PC-9 (cell line): ENCODE results near the gene IGSF21.

Source experiments
- CTCF ChIP-seq: fragments of 200-600 bp; sonication (generic); conservative IDR thresholded peaks from 2 replicates; pipeline ENCODE4 v1.6.1; 2017; ENCODE audit warnings: mixed run types, antibody characterized with exemption, mild to moderate bottlenecking, moderate library complexity
- EZH2 ChIP-seq: fragments of 200-600 bp; sonication (generic); IDR thresholded peaks from 2 replicates; pipeline ENCODE4 v1.8.0; 2017; ENCODE audit warnings: antibody characterized with exemption, low read depth

- TF ChIP-seq CTCF (no peak), EZH2 (no peak)
Observed at GRCh38 chr1:18187054-18187453, 79.5 kb downstream of the IGSF21 start.
